Left renal cortex interstitium (tissue), 4 donors: Measurements from ENCODE around the gene PDE10A. TPM values are rescaled to one million over a fixed set of nuclear protein-coding genes. Genes with fewer than 3 reads are reported as not detected.
A peak's percentile ranks its signal among the peaks of the same experiment; 100 is the strongest.
"Not testable (repeated sequence)": the region's sequence is repeated elsewhere in the genome, so short reads cannot be mapped to it uniquely, and the experiment has no call there.

Source experiments
- DNase-seq, 4 donors: peaks; one replicate each; pipeline ENCODE4 v3.0.0-alpha.2; 2013; ENCODE audit warnings: low read depth in 4 of 4, low spot score in 2 of 4, missing footprints in 1 of 4
- polyA plus RNA-seq, 4 donors: library from polyadenylated mRNA; unstranded; fragments of 120-200 nt; gene quantifications; one replicate each; pipeline ENCODE4 v1.2.1, GENCODE V29; 2013; ENCODE audit not compliant: insufficient read length in 4 of 4

PDE10A gene
- polyA plus RNA-seq, 4 donors, result 17.2 to 32.6 (median 17.6) TPM

DNA sequence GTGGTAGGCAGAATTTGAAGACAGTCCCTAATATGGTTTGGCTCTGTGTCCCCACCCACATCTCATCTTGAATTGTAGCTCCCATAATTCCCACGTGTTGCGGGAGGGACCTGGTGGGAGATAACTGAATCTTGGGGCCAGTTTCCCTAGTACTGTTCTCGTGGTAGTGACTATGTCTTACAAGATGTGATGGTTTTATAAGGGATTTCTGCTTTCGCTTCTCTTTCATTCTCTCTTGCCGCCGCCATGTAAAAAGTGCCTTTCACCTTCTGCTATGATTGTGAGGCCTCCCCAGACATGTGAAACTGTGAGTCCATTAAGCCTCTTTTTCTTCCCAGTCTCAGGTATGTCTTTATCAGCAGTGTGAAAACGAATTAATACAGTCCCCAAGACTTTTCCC lies 103.4 kb downstream of the PDE10A start:
- no peak for DNase-seq

DNA sequence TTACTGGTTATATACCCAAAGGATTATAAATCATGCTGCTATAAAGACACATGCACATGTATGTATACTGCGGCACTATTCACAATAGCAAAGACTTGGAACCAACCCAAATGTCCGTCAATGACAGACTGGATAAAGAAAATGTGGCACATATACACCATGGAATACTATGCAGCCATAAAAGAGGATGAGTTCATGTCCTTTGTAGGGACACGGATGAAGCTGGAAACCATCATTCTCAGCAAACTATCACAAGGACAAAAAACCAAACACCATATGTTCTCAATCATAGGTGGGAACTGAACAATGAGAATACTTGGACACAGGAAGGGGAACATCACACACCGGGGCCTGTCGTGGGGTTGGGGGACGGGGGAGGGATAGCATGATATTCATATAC lies 104.9 kb downstream of the PDE10A start:
- DNase-seq, result not testable (repeated sequence)

GRCh38 chr6:165557674-165558073 lies 105.4 kb downstream of the PDE10A start:
- no peak for DNase-seq

DNA sequence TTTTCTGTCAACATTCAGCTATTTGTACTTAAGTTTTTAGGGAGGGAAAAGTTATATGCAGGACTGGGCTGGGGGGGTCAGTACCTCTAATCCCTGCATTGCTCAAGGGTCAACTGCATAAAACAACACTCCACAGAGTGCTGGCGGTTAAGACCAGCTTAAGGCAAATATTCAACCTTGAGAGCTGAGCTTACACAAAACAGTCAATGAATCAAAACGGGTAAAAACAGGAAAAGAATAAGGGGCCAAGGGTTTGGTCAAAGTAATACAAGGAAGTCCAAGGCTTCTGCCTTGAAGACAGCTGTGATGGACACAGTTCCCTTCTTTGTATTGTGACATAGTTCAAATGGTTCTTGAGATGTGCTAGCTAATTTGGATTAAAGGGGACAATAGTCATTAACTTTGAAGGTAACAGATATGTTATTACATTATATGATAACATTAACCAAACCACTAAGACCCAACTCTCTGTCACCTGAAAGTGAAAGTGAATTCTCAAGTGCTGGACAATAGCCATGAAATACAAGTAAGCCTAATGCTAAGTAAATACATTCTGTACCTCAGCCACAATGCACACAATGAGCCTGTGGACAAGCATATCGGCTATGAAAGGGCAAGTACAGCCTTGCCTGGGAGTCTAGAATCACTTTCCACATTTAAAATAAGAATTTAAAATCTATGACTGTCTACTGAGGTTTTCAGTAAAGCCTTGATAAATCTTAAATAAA lies 106.8 kb downstream of the PDE10A start:
- DNase-seq, result no peak

GRCh38 chr6:165554644-165555043 lies 108.4 kb downstream of the PDE10A start:
- DNase-seq, result not testable (repeated sequence)

DNA sequence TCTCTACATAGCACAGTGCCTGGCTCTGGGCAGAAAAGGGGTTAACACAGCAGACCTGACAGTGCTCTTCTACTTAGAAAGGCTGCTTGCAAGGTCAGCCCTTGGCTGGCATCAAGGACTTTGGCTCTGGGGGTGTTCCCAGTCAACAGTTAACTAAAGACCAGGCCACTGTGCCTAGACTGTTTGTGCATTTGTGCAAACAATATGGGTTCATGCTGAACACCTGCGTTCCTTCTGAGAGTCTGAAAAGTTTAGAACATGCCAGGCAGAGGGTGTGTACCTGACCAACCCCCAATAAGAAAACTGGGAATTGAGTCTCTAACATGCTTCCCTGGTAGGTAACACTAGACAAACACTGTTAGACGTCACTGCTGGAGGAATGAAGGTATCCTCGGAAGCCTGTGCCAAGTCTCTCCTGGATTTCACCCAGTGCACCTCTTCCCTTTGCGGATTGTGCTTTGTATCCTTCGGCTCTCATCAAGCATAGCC lies 110.7 kb downstream of the PDE10A start:
- no peak for DNase-seq

GRCh38 chr6:165551828-165552227 lies 111.2 kb downstream of the PDE10A start:
- DNase-seq, result no peak

- no peak for DNase-seq
Observed at GRCh38 chr6:165548450-165548849, 114.6 kb downstream of the PDE10A start.

GRCh38 chr6:165545806-165546205 lies 117.2 kb downstream of the PDE10A start:
- no peak for DNase-seq

GRCh38 chr6:165543781-165544180 lies 119.3 kb downstream of the PDE10A start:
- DNase-seq, result no peak

- no peak for DNase-seq
Observed at GRCh38 chr6:165536911-165537310, 126.1 kb downstream of the PDE10A start.

DNA sequence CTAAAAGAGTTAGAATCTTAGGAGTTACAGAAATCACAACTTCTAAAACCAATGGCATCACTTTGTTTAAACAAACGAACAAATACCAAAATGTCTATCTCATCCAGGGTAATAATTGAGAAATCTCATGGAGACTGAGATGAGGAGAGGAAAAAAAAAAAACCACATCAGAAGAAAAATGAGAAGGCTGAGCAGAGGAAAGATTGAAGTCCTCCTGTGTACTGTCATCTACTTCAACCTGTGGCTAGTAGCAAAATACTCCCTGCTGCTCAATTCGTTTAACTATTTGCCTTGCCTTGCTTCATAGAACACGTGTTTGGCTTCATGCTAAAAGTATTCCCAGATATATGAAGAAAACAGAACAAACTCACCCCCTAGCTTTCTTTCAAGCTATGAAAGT lies 143.7 kb downstream of the PDE10A start:
- DNase-seq, result no peak

GRCh38 chr6:165515963-165516624 lies 146.9 kb downstream of the PDE10A start:
- no peak for DNase-seq

GRCh38 chr6:165514621-165515020 lies 148.4 kb downstream of the PDE10A start:
- no peak for DNase-seq

DNA sequence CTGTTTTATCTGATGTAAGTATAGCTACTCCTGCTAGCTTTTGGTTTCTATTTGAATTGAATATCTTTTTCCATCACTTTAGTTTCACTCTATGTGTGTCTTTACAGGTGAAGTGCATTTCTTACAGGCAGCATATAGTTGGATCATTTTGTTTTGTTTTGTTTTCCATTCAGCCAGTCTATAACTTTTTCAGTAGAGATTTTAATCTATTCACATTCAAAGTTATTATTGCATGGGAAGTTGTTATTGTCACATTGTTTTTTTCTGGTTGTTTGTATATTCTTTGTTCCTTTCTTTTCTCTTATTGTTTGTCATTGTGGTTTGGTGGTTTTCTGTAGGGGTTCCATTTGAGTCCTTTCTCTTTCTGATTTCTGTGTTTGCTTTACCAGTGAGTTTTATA lies 151.2 kb downstream of the PDE10A start:
- DNase-seq, result no peak

DNA sequence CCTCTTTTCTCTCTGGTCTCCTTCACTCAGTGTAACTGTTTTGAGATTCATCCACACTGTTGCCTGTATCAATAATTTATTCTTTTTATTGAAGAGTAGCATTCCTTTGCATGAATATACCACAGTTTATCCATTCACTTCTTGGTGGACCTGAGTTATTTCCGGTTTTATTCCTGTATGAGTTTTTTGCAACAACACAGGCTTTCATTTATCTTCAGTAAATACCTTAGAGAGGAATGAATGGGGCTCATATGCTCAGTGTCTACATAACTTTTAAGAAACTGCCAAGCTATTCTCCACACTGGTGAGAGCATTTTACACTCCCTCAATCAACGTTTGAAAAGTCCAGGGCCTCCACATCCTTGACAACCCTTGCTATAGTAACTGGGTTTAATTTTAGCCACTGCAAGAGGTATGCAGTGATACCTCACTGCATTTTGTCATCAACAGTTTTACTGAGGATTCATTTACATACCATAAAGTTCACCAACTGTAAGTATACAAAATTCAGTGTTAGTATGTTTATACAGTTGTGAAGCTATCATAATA lies 154.6 kb downstream of the PDE10A start:
- DNase-seq, result no peak

- no peak for DNase-seq
Observed at GRCh38 chr6:165506657-165507056, 156.4 kb downstream of the PDE10A start.

GRCh38 chr6:165500214-165500907 lies 162.7 kb downstream of the PDE10A start:
- DNase-seq, result not testable (repeated sequence)

- no peak for DNase-seq
Observed at GRCh38 chr6:165497472-165497871, 165.6 kb downstream of the PDE10A start.

DNA sequence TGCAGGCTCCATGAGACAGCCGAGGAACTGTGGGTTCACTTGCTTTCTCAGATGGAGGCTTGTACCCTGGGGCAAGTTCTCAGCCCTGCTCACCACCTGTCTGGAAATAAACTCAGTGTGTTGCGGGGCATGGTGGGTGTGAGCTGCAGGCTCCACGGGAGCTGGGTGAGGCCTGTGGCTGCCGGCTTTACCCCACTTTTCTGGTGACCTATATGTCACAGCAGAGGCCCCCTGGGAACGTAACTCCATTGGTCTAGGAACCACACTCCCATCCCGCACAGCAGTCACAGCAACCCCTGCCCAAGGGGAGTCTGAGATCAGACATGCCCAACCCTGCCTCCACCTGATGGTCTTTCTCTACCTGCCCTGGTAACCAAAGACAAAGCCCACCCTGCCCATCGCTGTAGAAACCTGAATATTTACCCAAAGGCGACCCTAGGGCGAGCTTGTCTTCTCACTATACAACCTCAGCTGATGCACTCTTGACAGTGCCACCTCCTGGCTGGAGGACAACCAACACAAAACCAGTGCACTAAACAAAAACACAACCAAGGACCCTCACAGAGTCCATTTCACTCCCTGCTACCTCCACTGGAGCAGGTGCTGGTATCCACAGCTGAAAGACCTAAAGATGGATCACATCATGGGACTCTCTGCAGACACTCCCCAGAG lies 174.3 kb downstream of the PDE10A start:
- no peak for DNase-seq

- DNase-seq, result peak in 1 of 4 donors; percentile 7
Observed at GRCh38 chr6:165487950-165488349, 175.1 kb downstream of the PDE10A start.
